ENCODE measurements around the gene PCID2. TPM values are rescaled to one million over a fixed set of nuclear protein-coding genes. Genes with fewer than 3 reads are reported as not detected.
A peak's percentile ranks its signal among the peaks of the same experiment; 100 is the strongest.

PCID2 gene
- total RNA-seq, 1 donor = 48.5 TPM

- Histone ChIP-seq H4K20me1 (ENCODE audit: insufficient read depth, low read length) (no peaks in the 10 kb centered on the region), H3K9me3 (ENCODE audit: low read depth, low read length) (no peaks in the 10 kb centered on the region), H3K4me1 (ENCODE audit: insufficient read depth, low read length) (no peaks in the 10 kb centered on the region), H3K79me2 (ENCODE audit: insufficient read depth, low read length) (no peaks in the 10 kb centered on the region), H3K4me3 (ENCODE audit: insufficient read depth, low read length) (no peak overlapping the region), H3K4me2 (ENCODE audit: insufficient read depth, low read length) (no peak overlapping the region), H3K27ac (ENCODE audit: low read depth, low read length) (no peak overlapping the region), H2AFZ (ENCODE audit: low read length) (no peak overlapping the region), H3K36me3 (ENCODE audit: insufficient read depth, low read length) (no peaks in the 10 kb centered on the region), H3K27me3 (ENCODE audit: insufficient read depth, low read length) (peaks cover 25% of the 10 kb centered on the region)
- peak; percentile 48 for DNase-seq (ENCODE audit: insufficient read length, low spot score, missing footprints)
- TF ChIP-seq CTCF (IDR thresholded peaks at IDR 0.05; ENCODE audit: extremely low read depth, low read depth, low read length) = no peak
These were observed 67.5 kb downstream of the PCID2 start for GRCh38 chr13:113140677-113141600.

- Histone ChIP-seq H3K79me2 (ENCODE audit: insufficient read depth, low read length) (no peaks in the 10 kb centered on the region), H3K4me3 (ENCODE audit: insufficient read depth, low read length) (no peak overlapping the region), H4K20me1 (ENCODE audit: insufficient read depth, low read length) (no peaks in the 10 kb centered on the region), H3K27me3 (ENCODE audit: insufficient read depth, low read length) (peaks cover 33% of the 10 kb centered on the region), H3K4me1 (ENCODE audit: insufficient read depth, low read length) (no peaks in the 10 kb centered on the region), H2AFZ (ENCODE audit: low read length) (no peak overlapping the region), H3K9me3 (ENCODE audit: low read depth, low read length) (no peaks in the 10 kb centered on the region), H3K4me2 (ENCODE audit: insufficient read depth, low read length) (no peak overlapping the region), H3K27ac (ENCODE audit: low read depth, low read length) (no peak overlapping the region), H3K36me3 (ENCODE audit: insufficient read depth, low read length) (no peaks in the 10 kb centered on the region)
- DNase-seq (ENCODE audit: insufficient read length, low spot score, missing footprints) = peak; percentile 46
- no peak for TF ChIP-seq CTCF (IDR thresholded peaks at IDR 0.05; ENCODE audit: extremely low read depth, low read depth, low read length)
These were observed 68.9 kb downstream of the PCID2 start for GRCh38 chr13:113139577-113139976.

GRCh38 chr13:113138792-113139551 lies 69.5 kb downstream of the PCID2 start:
- H3K4me3 ChIP-seq (ENCODE audit: insufficient read depth, low read length) = no peak overlapping the region
- DNase-seq (ENCODE audit: insufficient read length, low spot score, missing footprints) = peak; percentile 49
- no peak overlapping the region for H3K27ac ChIP-seq (ENCODE audit: low read depth, low read length)
- no peaks in the 10 kb centered on the region for H3K9me3 ChIP-seq (ENCODE audit: low read depth, low read length)
- no peak overlapping the region for H3K4me2 ChIP-seq (ENCODE audit: insufficient read depth, low read length)
- no peaks in the 10 kb centered on the region for H3K79me2 ChIP-seq (ENCODE audit: insufficient read depth, low read length)
- no peaks in the 10 kb centered on the region for H3K36me3 ChIP-seq (ENCODE audit: insufficient read depth, low read length)
- TF ChIP-seq CTCF (IDR thresholded peaks at IDR 0.05; ENCODE audit: extremely low read depth, low read depth, low read length) = no peak
- no peak overlapping the region for H2AFZ ChIP-seq (ENCODE audit: low read length)
- no peaks in the 10 kb centered on the region for H3K4me1 ChIP-seq (ENCODE audit: insufficient read depth, low read length)
- H4K20me1 ChIP-seq (ENCODE audit: insufficient read depth, low read length) = no peaks in the 10 kb centered on the region
- H3K27me3 ChIP-seq (ENCODE audit: insufficient read depth, low read length) = peaks cover 38% of the 10 kb centered on the region
